HG03095 (cell line): ENCODE results near the gene EFCAB7.
A peak's percentile ranks its signal among the peaks of the same experiment; 100 is the strongest.
"Not testable (repeated sequence)": the region's sequence is repeated elsewhere in the genome, so short reads cannot be mapped to it uniquely, and the experiment has no call there.

Source experiments
- ATAC-seq: cut with Tn5 transposase; IDR thresholded peaks from one replicate; pipeline ENCODE4 v1.9.1; 2021; ENCODE audit warnings: moderate library complexity; ENCODE audit not compliant: unreplicated experiment

EFCAB7 gene

GRCh38 chr1:63548877-63549276 lies 25.6 kb downstream of the EFCAB7 start:
- ATAC-seq = no peak

GRCh38 chr1:63555480-63555879 lies 32.2 kb downstream of the EFCAB7 start:
- no peak for ATAC-seq

- ATAC-seq = no peak
Observed at GRCh38 chr1:63557365-63557987, 34.2 kb downstream of the EFCAB7 start.

- no peak for ATAC-seq
Observed at GRCh38 chr1:63559357-63559756, 36.0 kb downstream of the EFCAB7 start.

- ATAC-seq = no peak
Observed at GRCh38 chr1:63563745-63564144, 40.4 kb downstream of the EFCAB7 start.

GRCh38 chr1:63569068-63569467 lies 45.7 kb downstream of the EFCAB7 start:
- no peak for ATAC-seq

GRCh38 chr1:63569640-63570316 lies 46.5 kb downstream of the EFCAB7 start:
- no peak for ATAC-seq

- not testable (repeated sequence) for ATAC-seq
Observed at GRCh38 chr1:63572686-63573085, 49.4 kb downstream of the EFCAB7 start.

- not testable (repeated sequence) for ATAC-seq
Observed at GRCh38 chr1:63574203-63574796, 51.0 kb downstream of the EFCAB7 start.

- ATAC-seq = no peak
Observed at GRCh38 chr1:63575340-63575826, 52.1 kb downstream of the EFCAB7 start.

GRCh38 chr1:63586326-63586725 lies 63.0 kb downstream of the EFCAB7 start:
- ATAC-seq = not testable (repeated sequence)

GRCh38 chr1:63590166-63590560 lies 66.8 kb downstream of the EFCAB7 start:
- ATAC-seq = no peak

GRCh38 chr1:63592536-63593302 lies 69.4 kb downstream of the EFCAB7 start:
- no peak for ATAC-seq

GRCh38 chr1:63593303-63593885 lies 70.1 kb downstream of the EFCAB7 start, which contains the start of gene PGM1:
Gene PGM1, plus strand, starts transcription at chr1:63593411. Its CDS starts 78 bp downstream, at chr1:63593489.
- peak; percentile 77 for ATAC-seq

- peak; percentile 40 for ATAC-seq
Observed at GRCh38 chr1:63593886-63594605, 70.7 kb downstream of the EFCAB7 start.

- no peak for ATAC-seq
Observed at GRCh38 chr1:63595435-63595834, 72.1 kb downstream of the EFCAB7 start.

GRCh38 chr1:63599799-63600198 lies 76.5 kb downstream of the EFCAB7 start:
- no peak for ATAC-seq

- ATAC-seq = no peak
Observed at GRCh38 chr1:63600248-63600647, 76.9 kb downstream of the EFCAB7 start.

GRCh38 chr1:63601061-63601460 lies 77.7 kb downstream of the EFCAB7 start:
- ATAC-seq = no peak

GRCh38 chr1:63601463-63601862 lies 78.1 kb downstream of the EFCAB7 start:
- no peak for ATAC-seq
